HG02981 (cell line): ENCODE measurements around the gene MICU1.
"Not testable (repeated sequence)": the region's sequence is repeated elsewhere in the genome, so short reads cannot be mapped to it uniquely, and the experiment has no call there.

ENCODE experiments used
- ATAC-seq: cut with Tn5 transposase; IDR thresholded peaks from one replicate; pipeline ENCODE4 v1.9.1; 2021; ENCODE audit warnings: mild to moderate bottlenecking, moderate library complexity; ENCODE audit not compliant: unreplicated experiment

Gene MICU1, protein sequence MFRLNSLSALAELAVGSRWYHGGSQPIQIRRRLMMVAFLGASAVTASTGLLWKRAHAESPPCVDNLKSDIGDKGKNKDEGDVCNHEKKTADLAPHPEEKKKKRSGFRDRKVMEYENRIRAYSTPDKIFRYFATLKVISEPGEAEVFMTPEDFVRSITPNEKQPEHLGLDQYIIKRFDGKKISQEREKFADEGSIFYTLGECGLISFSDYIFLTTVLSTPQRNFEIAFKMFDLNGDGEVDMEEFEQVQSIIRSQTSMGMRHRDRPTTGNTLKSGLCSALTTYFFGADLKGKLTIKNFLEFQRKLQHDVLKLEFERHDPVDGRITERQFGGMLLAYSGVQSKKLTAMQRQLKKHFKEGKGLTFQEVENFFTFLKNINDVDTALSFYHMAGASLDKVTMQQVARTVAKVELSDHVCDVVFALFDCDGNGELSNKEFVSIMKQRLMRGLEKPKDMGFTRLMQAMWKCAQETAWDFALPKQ

DNA sequence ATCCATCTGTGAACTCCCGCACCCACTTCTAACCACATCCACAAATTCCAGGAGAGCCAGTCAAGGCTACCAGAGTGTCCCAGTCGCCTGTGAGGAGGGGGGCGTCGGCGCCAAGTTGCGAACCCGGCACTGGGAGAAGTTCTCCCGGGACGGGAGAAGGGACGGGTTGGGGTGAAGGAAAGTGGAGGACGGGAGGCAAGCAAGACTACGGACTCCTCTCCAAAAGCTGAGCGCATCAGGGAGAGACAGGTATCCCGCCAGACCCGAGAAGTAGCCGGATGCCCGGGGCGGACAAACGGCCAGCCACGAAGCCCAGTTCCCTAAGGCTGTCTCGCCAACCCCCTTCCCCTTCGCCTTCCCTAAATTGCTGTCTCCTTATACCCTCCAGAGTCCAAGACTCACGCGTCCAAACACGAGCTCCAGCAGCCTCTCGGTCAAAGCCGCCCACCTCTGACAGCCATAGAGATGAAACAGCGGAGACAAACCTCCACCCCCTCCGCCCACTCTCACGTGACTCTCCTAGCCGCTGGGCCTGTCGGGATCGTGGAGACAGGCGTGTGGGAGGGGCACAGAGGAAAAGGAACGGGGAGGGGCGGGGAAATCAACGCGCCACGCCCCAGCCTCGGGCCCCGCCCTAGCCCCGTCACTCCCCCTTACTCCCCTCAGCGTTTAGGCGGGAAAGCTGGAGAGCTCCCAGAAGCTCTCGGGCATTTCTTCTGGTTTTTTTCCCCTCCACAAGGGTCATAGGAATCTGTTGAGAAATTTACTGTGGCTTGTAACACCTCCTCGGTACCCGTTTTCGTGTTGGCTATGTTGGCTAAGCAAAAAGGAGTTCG, at the start of gene MICU1:
Gene MICU1 (minus strand): TSS at position 472 of the 836 bp plus-strand sequence. CDS start 59,286 bp downstream, outside the sequence.
- ATAC-seq, result peak; percentile 95

DNA sequence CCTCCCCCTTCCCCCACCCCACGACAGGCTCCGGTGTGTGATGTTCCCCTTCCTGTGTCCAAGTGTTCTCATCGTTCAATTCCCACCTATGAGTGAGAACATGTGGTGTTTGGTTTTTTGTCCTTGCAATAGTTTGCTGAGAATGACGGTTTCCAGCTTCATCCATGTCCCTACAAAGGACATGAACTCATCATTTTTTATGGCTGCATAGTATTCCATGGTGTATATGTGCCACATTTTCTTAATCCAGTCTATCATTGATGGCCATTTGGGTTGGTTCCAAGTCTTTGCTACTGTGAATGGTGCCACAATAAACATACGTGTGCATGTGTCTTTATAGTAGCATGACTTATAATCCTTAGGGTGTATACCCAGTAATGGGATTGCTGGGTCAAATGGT, 48.3 kb upstream of the MICU1 start:
- not testable (repeated sequence) for ATAC-seq

GRCh38 chr10:72673280-72673679, 47.4 kb upstream of the MICU1 start:
- ATAC-seq, result no peak

GRCh38 chr10:72667207-72667864, 41.5 kb upstream of the MICU1 start:
- no peak for ATAC-seq

GRCh38 chr10:72665925-72666324, 40.0 kb upstream of the MICU1 start:
- no peak for ATAC-seq

GRCh38 chr10:72663971-72664370, 38.1 kb upstream of the MICU1 start:
- no peak for ATAC-seq

DNA sequence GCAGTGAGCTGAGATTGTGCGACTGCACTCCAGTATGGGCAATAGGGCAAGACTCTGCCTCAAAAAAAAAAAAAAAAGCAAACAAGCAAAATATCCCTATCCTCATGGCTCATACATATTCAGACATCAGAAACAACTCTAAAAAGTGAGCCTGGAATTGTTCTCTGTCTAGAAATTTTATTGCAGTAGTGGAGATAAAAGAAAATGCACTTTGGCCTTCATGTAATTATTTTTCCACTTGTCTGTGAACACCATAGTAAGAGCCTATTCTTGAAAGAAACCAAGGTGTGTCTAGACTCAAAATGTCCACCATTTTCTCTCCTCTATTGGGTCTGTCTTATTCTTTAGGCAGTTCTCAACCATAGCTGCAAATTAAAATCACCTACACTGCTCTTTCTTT, 35.6 kb upstream of the MICU1 start:
- no peak for ATAC-seq

- no peak for ATAC-seq
These were observed 34.3 kb upstream of the MICU1 start for GRCh38 chr10:72660220-72660619.

DNA sequence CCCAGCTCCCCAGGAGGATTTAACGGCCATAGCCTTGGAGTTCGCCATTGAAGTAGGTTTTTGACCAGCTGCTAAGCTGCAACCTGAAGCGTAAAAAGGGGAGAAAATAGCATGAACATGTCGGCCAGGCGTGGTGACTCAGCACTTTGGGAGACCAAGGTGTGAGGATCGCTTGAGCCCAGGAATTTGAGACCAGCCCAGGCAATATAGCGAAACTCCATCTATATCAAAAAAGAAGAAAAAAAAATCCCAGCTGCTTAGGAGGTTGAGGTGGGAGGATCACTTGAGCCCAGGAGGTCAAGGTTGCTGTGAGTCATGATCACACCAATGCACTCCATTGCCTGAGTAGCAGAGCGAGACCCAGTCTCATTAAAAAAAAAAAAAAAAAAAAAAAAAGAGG, 33.8 kb upstream of the MICU1 start:
- ATAC-seq, result no peak

GRCh38 chr10:72658696-72659400, 33.0 kb upstream of the MICU1 start:
- ATAC-seq, result no peak

DNA sequence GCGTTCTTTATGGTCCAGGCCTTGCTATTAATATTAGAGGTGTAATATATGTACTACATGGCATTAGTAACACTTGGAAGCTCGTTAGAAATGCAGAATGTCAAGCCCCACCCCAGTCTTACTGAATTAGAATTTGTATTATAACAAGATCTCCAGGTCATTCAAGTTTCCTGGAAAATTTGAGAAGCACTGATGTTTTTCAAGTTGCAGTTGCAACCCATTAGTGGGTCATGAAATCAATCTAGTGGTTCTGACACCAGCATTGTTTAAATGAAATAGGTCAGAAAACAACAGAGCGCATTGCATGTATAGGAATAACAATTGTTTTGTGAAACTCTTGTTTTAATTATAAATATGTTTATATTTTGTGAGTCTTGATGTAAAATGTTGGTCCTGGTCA, 28.8 kb upstream of the MICU1 start:
- no peak for ATAC-seq

- ATAC-seq, result no peak
These were observed 27.7 kb upstream of the MICU1 start for GRCh38 chr10:72653383-72654096.

GRCh38 chr10:72649291-72649690, 23.4 kb upstream of the MICU1 start:
- ATAC-seq, result no peak

GRCh38 chr10:72648301-72648700, 22.4 kb upstream of the MICU1 start:
- ATAC-seq, result no peak

GRCh38 chr10:72646971-72647370, 21.1 kb upstream of the MICU1 start:
- not testable (repeated sequence) for ATAC-seq

DNA sequence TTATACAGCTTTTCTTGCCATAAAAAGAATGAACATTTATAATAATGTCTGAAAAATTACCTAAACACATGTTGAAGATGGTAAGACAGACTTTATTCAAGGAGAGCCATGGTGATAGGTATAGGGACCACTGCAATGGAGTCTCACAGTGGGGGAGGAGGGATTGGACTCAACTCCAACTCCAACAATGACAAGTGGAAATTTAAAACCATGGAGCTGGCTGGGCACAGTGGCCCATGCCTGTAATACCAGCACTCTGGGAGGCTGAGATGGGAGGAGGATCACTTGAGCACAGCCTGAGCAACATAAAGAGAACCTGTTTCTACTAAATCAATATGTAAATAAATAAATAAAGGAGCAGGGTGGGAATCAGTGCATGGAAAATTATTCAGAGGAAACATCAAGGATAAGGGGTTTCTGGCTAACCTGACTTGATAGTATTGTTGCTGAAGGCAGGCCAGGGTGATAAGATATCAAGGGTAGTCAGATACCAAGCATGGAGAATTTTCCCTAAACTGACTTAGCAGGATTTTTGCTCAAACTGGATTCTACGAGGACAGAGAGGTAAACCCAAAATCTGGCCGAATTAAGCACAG, 19.5 kb upstream of the MICU1 start:
- ATAC-seq, result no peak

DNA sequence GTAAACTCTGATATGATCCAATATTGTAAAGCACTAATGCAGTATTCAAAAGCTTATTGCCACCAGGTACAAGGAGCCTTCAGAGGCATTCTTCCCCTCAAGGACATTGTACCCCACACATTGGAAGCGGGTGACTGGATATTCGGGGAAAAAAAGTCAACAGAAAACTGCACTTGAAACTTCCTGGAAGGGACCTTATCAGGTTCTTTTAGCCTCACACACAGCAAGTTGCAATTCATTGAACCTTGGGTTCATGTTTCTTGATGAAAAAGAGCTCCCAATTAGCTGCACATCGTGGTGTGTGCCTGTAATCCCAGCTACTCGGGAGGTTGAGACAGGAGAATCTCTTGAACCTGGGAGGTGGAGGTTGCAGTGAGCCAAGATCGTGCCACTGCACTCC, 16.4 kb upstream of the MICU1 start:
- ATAC-seq, result no peak

DNA sequence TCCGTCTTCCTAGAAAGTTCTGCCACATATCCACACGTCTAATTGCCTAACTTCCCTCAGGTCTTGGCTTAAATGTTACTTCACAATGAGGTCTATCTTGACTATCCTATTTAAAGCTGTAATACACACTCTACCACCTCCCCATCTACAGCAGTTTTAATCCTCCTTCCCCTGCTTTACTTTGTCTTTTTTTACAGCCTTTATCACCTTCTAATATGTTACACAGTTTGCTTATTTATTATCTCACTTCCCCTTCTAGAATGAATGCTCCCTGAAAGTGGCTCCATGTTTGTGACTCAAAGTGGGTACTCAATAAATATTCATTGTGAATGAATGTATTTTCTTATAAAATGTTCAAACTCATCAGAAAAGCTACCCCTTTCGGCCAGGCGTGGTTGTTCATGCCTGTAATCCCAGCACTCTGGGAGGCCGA, 13.6 kb upstream of the MICU1 start:
- no peak for ATAC-seq

GRCh38 chr10:72638586-72639440, 12.9 kb upstream of the MICU1 start:
- ATAC-seq, result no peak
